Pulmonary artery endothelial cell (primary cell): Measurements from ENCODE around the gene PLD4. TPM values are rescaled to one million over a fixed set of nuclear protein-coding genes. Genes with fewer than 3 reads are reported as not detected.
A peak's percentile ranks its signal among the peaks of the same experiment; 100 is the strongest.

Experiments
- DNase-seq: peaks from one replicate; pipeline ENCODE4 v3.0.0-alpha.2; 2011; ENCODE audit warnings: low read depth, low spot score
- total RNA-seq: library from RNA; depleted of rRNA; stranded (reverse); fragments of >200 nt; gene quantifications from 2 replicates; pipeline ENCODE4 v1.2.3, GENCODE V29; 2014

The PLD4 gene
- total RNA-seq, 1 donor from 2014 or later = under 0.01 TPM

GRCh38 chr14:104954746-104955395 lies 30.2 kb downstream of the PLD4 start:
- no peak for DNase-seq

GRCh38 chr14:104955396-104955770 lies 30.7 kb downstream of the PLD4 start:
- no peak for DNase-seq

GRCh38 chr14:104956290-104956890 lies 31.7 kb downstream of the PLD4 start:
- no peak for DNase-seq

GRCh38 chr14:104957146-104958113 lies 32.8 kb downstream of the PLD4 start:
- DNase-seq = no peak

GRCh38 chr14:104964546-104964945 lies 39.9 kb downstream of the PLD4 start:
- no peak for DNase-seq

GRCh38 chr14:104965561-104966231 lies 41.0 kb downstream of the PLD4 start:
- no peak for DNase-seq

- DNase-seq = no peak
Observed at GRCh38 chr14:104966261-104966865, 41.7 kb downstream of the PLD4 start.

- no peak for DNase-seq
Observed at GRCh38 chr14:104966981-104967385, 42.3 kb downstream of the PLD4 start.

- DNase-seq = peak; percentile 45
Observed at GRCh38 chr14:104967386-104968152, 42.9 kb downstream of the PLD4 start.

- DNase-seq = no peak
Observed at GRCh38 chr14:104968153-104968527, 43.5 kb downstream of the PLD4 start.

- DNase-seq = no peak
Observed at GRCh38 chr14:104968541-104969401, 44.1 kb downstream of the PLD4 start.

GRCh38 chr14:104969741-104970230 lies 45.1 kb downstream of the PLD4 start:
- DNase-seq = no peak

GRCh38 chr14:104970231-104971068 lies 45.8 kb downstream of the PLD4 start:
- DNase-seq = peak; percentile 68

- no peak for DNase-seq
Observed at GRCh38 chr14:104971447-104972240, 47.0 kb downstream of the PLD4 start.

GRCh38 chr14:104972301-104973134 lies 47.8 kb downstream of the PLD4 start:
- DNase-seq = no peak

- DNase-seq = peak; percentile 83
Observed at GRCh38 chr14:104973135-104973384, 48.4 kb downstream of the PLD4 start.
